SK-N-SH treated with all-trans-retinoic acid at 6 μM for 48 hours (cell line): ENCODE results near the gene CADM2.

Source experiments
- ARNTL ChIP-seq: fragments of 450-650 bp; formaldehyde crosslinking; IDR thresholded peaks from 2 replicates; pipeline ENCODE4 v1.5.0; 2020; ENCODE audit warnings: low read depth, mild to moderate bottlenecking, moderate library complexity, borderline replicate concordance
- CSDC2 ChIP-seq: fragments of 250-450 bp; sonication (Bioruptor Pico); IDR thresholded peaks from 2 replicates; pipeline ENCODE4 v1.5.0; 2020; ENCODE audit warnings: mild to moderate bottlenecking, moderate library complexity
- ISL1 ChIP-seq: fragments of 250-450 bp; sonication (Bioruptor Pico); IDR thresholded peaks from 2 replicates; pipeline ENCODE4 v2.1.2; 2022; ENCODE audit warnings: mild to moderate bottlenecking, moderate library complexity
- RARB ChIP-seq: fragments of 250-450 bp; sonication (Bioruptor Pico); IDR thresholded peaks from 2 replicates; pipeline ENCODE4 v1.8.0; 2021; ENCODE audit warnings: mild to moderate bottlenecking, moderate library complexity
- TCF4 ChIP-seq: fragments of 250-450 bp; sonication (Bioruptor Pico); IDR thresholded peaks from 2 replicates; pipeline ENCODE4 v1.8.0; 2021; ENCODE audit warnings: mild to moderate bottlenecking, moderate library complexity, borderline replicate concordance
- ZFP3 ChIP-seq: fragments of 250-450 bp; sonication (Bioruptor Pico); IDR thresholded peaks from 2 replicates; pipeline ENCODE4 v1.5.0; 2020; ENCODE audit warnings: mild to moderate bottlenecking, moderate library complexity
- TF ChIP-seq, protein P1 (sequence below): fragments of 250-450 bp; sonication (Bioruptor Pico); IDR thresholded peaks from 2 replicates; pipeline ENCODE4 v1.5.1; 2020; ENCODE audit warnings: low read depth, mild to moderate bottlenecking, moderate library complexity
- TF ChIP-seq, protein P2 (sequence below): fragments of 250-450 bp; sonication (Bioruptor Pico); IDR thresholded peaks from 2 replicates; pipeline ENCODE4 v1.8.0; 2020; ENCODE audit warnings: mild to moderate bottlenecking, moderate library complexity, borderline replicate concordance
- TF ChIP-seq, protein P3 (sequence below): fragments of 250-450 bp; sonication (Bioruptor Pico); IDR thresholded peaks from 2 replicates; pipeline ENCODE4 v1.5.0; 2020; ENCODE audit warnings: mild to moderate bottlenecking, moderate library complexity

DNA sequence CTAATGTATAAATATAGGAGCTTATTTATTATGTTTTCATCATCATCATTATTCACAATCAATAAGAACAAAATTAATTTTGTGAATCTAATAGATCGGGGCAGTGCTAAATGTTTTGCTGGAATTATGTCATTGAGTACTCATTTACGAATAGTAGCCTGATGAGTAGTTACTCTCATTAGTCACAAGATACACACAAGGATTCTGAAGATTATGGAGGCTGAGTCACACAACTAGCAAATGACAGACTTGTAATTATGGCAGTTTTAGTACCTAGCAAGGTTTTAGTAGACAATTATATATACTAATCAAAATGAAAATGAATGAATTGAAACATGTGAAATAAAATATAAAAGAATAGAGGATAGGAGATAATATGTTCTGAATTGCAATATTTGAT is 954.2 kb downstream of the CADM2 start:
- TF ChIP-seq RARB (CRISPR knock-in tag) = no peak
- TF ChIP-seq ARNTL (CRISPR knock-in tag) = no peak
- TF ChIP-seq, protein P1, sequence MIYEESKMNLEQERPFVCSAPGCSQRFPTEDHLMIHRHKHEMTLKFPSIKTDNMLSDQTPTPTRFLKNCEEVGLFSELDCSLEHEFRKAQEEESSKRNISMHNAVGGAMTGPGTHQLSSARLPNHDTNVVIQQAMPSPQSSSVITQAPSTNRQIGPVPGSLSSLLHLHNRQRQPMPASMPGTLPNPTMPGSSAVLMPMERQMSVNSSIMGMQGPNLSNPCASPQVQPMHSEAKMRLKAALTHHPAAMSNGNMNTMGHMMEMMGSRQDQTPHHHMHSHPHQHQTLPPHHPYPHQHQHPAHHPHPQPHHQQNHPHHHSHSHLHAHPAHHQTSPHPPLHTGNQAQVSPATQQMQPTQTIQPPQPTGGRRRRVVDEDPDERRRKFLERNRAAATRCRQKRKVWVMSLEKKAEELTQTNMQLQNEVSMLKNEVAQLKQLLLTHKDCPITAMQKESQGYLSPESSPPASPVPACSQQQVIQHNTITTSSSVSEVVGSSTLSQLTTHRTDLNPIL = no peak
- no peak for TF ChIP-seq ISL1 (CRISPR knock-in tag)
- TF ChIP-seq ZFP3 (CRISPR knock-in tag) = no peak
- TF ChIP-seq TCF4 = no peak
- TF ChIP-seq CSDC2 = no peak
- TF ChIP-seq, protein P2, sequence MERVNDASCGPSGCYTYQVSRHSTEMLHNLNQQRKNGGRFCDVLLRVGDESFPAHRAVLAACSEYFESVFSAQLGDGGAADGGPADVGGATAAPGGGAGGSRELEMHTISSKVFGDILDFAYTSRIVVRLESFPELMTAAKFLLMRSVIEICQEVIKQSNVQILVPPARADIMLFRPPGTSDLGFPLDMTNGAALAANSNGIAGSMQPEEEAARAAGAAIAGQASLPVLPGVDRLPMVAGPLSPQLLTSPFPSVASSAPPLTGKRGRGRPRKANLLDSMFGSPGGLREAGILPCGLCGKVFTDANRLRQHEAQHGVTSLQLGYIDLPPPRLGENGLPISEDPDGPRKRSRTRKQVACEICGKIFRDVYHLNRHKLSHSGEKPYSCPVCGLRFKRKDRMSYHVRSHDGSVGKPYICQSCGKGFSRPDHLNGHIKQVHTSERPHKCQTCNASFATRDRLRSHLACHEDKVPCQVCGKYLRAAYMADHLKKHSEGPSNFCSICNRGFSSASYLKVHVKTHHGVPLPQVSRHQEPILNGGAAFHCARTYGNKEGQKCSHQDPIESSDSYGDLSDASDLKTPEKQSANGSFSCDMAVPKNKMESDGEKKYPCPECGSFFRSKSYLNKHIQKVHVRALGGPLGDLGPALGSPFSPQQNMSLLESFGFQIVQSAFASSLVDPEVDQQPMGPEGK = no peak
- TF ChIP-seq, protein P3, sequence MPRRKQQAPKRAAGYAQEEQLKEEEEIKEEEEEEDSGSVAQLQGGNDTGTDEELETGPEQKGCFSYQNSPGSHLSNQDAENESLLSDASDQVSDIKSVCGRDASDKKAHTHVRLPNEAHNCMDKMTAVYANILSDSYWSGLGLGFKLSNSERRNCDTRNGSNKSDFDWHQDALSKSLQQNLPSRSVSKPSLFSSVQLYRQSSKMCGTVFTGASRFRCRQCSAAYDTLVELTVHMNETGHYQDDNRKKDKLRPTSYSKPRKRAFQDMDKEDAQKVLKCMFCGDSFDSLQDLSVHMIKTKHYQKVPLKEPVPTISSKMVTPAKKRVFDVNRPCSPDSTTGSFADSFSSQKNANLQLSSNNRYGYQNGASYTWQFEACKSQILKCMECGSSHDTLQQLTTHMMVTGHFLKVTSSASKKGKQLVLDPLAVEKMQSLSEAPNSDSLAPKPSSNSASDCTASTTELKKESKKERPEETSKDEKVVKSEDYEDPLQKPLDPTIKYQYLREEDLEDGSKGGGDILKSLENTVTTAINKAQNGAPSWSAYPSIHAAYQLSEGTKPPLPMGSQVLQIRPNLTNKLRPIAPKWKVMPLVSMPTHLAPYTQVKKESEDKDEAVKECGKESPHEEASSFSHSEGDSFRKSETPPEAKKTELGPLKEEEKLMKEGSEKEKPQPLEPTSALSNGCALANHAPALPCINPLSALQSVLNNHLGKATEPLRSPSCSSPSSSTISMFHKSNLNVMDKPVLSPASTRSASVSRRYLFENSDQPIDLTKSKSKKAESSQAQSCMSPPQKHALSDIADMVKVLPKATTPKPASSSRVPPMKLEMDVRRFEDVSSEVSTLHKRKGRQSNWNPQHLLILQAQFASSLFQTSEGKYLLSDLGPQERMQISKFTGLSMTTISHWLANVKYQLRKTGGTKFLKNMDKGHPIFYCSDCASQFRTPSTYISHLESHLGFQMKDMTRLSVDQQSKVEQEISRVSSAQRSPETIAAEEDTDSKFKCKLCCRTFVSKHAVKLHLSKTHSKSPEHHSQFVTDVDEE (CRISPR knock-in tag) = no peak
